H1 (cell line): ENCODE measurements around the gene PJVK. TPM values are rescaled to one million over a fixed set of nuclear protein-coding genes. Genes with fewer than 3 reads are reported as not detected.

Experiments used
- BRCA1 ChIP-seq: IDR thresholded peaks from 2 replicates; pipeline ENCODE4 v1.6.1; 2012; ENCODE audit warnings: low read depth, low read length, improper control_type of control experiment
- RAD21 ChIP-seq, 2 experiments: IDR thresholded peaks in 1 of 2; conservative IDR thresholded peaks in 1 of 2; 2 replicates each; pipeline ENCODE4 v1.6.1; 2011; ENCODE audit warnings: low read depth in 2 of 2, low read length in 2 of 2, improper control_type of control experiment in 1 of 2, inconsistent platforms in 1 of 2, mild to moderate bottlenecking in 1 of 2, moderate library complexity in 1 of 2
- RBBP5 ChIP-seq: IDR thresholded peaks from 2 replicates; pipeline ENCODE4 v1.7.1; 2012; ENCODE audit warnings: low read depth, mild to moderate bottlenecking, inconsistent platforms, low read length, moderate library complexity, borderline replicate concordance
- RXRA ChIP-seq: IDR thresholded peaks from 2 replicates; pipeline ENCODE4 v1.6.1; 2011; ENCODE audit warnings: low read depth, mild to moderate bottlenecking, low read length, moderate library complexity; ENCODE audit not compliant: insufficient read depth
- polyA plus RNA-seq, 7 experiments: library from polyadenylated mRNA; depleted of rRNA in 3 of 7; stranded (reverse) in 5 of 7; unstranded in 2 of 7; fragments of >200 nt in 5 of 7; fragments of 200-250 nt in 2 of 7; gene quantifications; 1 replicate in 5 of 7; 2 replicates in 1 of 7; 4 replicates in 1 of 7; pipeline versions ENCODE4 v1.2.1 to v1.2.3, GENCODE V29; 2011 to 2013; ENCODE audit warnings: missing spikeins in 2 of 7, mixed read lengths in 2 of 7
- total RNA-seq: library from RNA; stranded (reverse); fragmentation: NEBNext Ultra II Directional; extraction: Animal tissue kit (Norgen Biotek cat#: 25700); gene quantifications from 2 replicates; pipeline ENCODE4 v1.2.1, GENCODE V29; 2021

Gene PJVK
- total and polyA plus RNA-seq, 2 of the 8 experiments (the other 6 are each of a cell fraction or from before 2014, with no cell fraction given), result 2.4 to 2.8 TPM

DNA sequence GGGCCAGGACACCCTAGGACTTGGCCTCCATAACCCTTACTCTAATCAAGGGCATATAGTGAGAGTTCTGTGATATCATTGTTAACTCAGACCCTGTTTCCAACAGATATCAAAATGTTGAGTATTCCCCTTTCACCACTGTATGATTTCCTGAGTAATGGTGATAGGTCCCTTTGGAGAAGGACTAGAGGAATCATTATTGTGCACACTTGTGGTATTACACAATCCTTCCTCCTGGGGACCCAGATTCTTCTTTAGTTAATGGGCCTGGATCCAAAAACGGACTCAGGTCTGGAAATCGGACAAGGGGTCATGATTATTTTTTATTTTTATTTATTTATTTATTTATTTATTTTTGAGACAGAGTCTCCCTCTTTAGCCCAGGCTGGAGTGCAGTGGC, 23.7 kb upstream of the PJVK start (continued):
- TF ChIP-seq BRCA1, result no peak
- TF ChIP-seq RXRA, result no peak
- no peak for TF ChIP-seq RAD21 (IDR thresholded peaks at IDR 0.05 in 1 of 2, conservative IDR thresholded peaks at IDR 0.05 in 1 of 2; ENCODE audit: low read depth in 2 of 2, low read length in 2 of 2)
- TF ChIP-seq RBBP5, result no peak
